WTC11 (cell line): ENCODE results near the gene RFESD. TPM values are rescaled to one million over a fixed set of nuclear protein-coding genes. Genes with fewer than 3 reads are reported as not detected.

Source experiments
- ATAC-seq: fragments of 200-7000 bp; cut with Tn5 transposase; 2 replicates; pipeline ENCODE4 v1.10.0; 2021; ENCODE audit warnings: mild to moderate bottlenecking, moderate library complexity
- CTCF ChIA-PET: fragments of 300-600 bp; sonication (Branson Sonifier 250); formaldehyde crosslinking; loops from one replicate; lab custom pipeline; 2021; ENCODE audit warnings: antibody characterized with exemption; lab: Charles Lee
- POLR2A ChIA-PET: fragments of 350-600 bp; sonication (Branson Sonifier 250); formaldehyde crosslinking; loops from one replicate; lab custom pipeline; 2021; ENCODE audit warnings: antibody characterized with exemption; lab: Charles Lee
- DNase-seq: peaks from one replicate; pipeline ENCODE4 v3.0.0; 2021; ENCODE audit warnings: low spot score
- H3K27ac Mint-ChIP-seq: 2 replicates; pipeline ENCODE4 v1.8.0; 2021; ENCODE audit warnings: mixed read lengths
- H3K27me3 Mint-ChIP-seq: 2 replicates; pipeline ENCODE4 v1.8.0; 2021; ENCODE audit warnings: low read depth, mild to moderate bottlenecking, moderate library complexity, mixed read lengths
- H3K36me3 Mint-ChIP-seq: 2 replicates; pipeline ENCODE4 v1.8.0; 2021; ENCODE audit warnings: mixed read lengths
- H3K4me1 Mint-ChIP-seq: 2 replicates; pipeline ENCODE4 v1.8.0; 2022; ENCODE audit warnings: mixed read lengths
- H3K4me3 Mint-ChIP-seq: 2 replicates; pipeline ENCODE4 v1.8.0; 2021; ENCODE audit warnings: mild to moderate bottlenecking, moderate library complexity, mixed read lengths
- H3K9me3 Mint-ChIP-seq: 2 replicates; pipeline ENCODE4 v1.8.0; 2021; ENCODE audit warnings: mixed read lengths
- CREB1 ChIP-seq: sonication (generic); formaldehyde crosslinking; IDR thresholded peaks from 2 replicates; pipeline ENCODE4 v1.8.0; 2023; ENCODE audit warnings: mild to moderate bottlenecking, missing genetic modification reagents
- E2F4 ChIP-seq: sonication (generic); formaldehyde crosslinking; IDR thresholded peaks from 2 replicates; pipeline ENCODE4 v1.8.1; 2022; ENCODE audit warnings: low read depth, mild to moderate bottlenecking, moderate library complexity, missing genetic modification reagents, borderline replicate concordance
- E2F5 ChIP-seq: sonication (generic); formaldehyde crosslinking; IDR thresholded peaks from 2 replicates; pipeline ENCODE4 v1.8.1; 2022; ENCODE audit warnings: mild to moderate bottlenecking, moderate library complexity, missing genetic modification reagents
- ETV6 ChIP-seq: sonication (generic); formaldehyde crosslinking; IDR thresholded peaks from 2 replicates; pipeline ENCODE4 v1.8.1; 2022; ENCODE audit warnings: mild to moderate bottlenecking, missing genetic modification reagents
- MAX ChIP-seq: sonication (generic); formaldehyde crosslinking; IDR thresholded peaks from 2 replicates; pipeline ENCODE4 v1.8.0; 2022; ENCODE audit warnings: mild to moderate bottlenecking, missing genetic modification reagents
- NR2C2 ChIP-seq: sonication (generic); formaldehyde crosslinking; IDR thresholded peaks from 2 replicates; pipeline ENCODE4 v1.8.0; 2022; ENCODE audit warnings: mild to moderate bottlenecking, missing genetic modification reagents
- SMAD3 ChIP-seq: sonication (generic); formaldehyde crosslinking; IDR thresholded peaks from 2 replicates; pipeline ENCODE4 v1.8.0; 2022; ENCODE audit warnings: missing genetic modification reagents, mild to moderate bottlenecking, borderline replicate concordance
- ZBTB21 ChIP-seq: sonication (generic); formaldehyde crosslinking; IDR thresholded peaks from 2 replicates; pipeline ENCODE4 v1.8.1; 2023; ENCODE audit warnings: mild to moderate bottlenecking, missing genetic modification reagents, borderline replicate concordance
- ZBTB43 ChIP-seq: sonication (generic); formaldehyde crosslinking; IDR thresholded peaks from 2 replicates; pipeline ENCODE4 v1.8.1; 2023; ENCODE audit warnings: mild to moderate bottlenecking, missing genetic modification reagents
- ZNF219 ChIP-seq: sonication (generic); formaldehyde crosslinking; IDR thresholded peaks from 2 replicates; pipeline ENCODE4 v1.8.0; 2023; ENCODE audit warnings: missing genetic modification reagents, mild to moderate bottlenecking, borderline replicate concordance
- ZNF317 ChIP-seq: sonication (generic); formaldehyde crosslinking; IDR thresholded peaks from 2 replicates; pipeline ENCODE4 v1.8.1; 2023; ENCODE audit warnings: low read depth, mild to moderate bottlenecking, moderate library complexity, missing genetic modification reagents, borderline replicate concordance
- ZNF396 ChIP-seq: fragments of 250-450 bp; sonication (Bioruptor Pico); IDR thresholded peaks from 2 replicates; pipeline ENCODE4 v1.8.0; 2021; ENCODE audit warnings: mild to moderate bottlenecking, moderate library complexity, borderline replicate concordance
- ZNF416 ChIP-seq: fragments of 250-450 bp; sonication (Bioruptor Pico); IDR thresholded peaks from 2 replicates; pipeline ENCODE4 v1.9.0; 2021; ENCODE audit warnings: mild to moderate bottlenecking, inconsistent platforms
- ZNF423 ChIP-seq: fragments of 250-450 bp; sonication (Bioruptor Pico); IDR thresholded peaks from 2 replicates; pipeline ENCODE4 v2.1.2; 2022; ENCODE audit warnings: mild to moderate bottlenecking, moderate library complexity
- ZNF532 ChIP-seq: fragments of 250-450 bp; sonication (Bioruptor Pico); IDR thresholded peaks from 2 replicates; pipeline ENCODE4 v1.9.0; 2021; ENCODE audit warnings: mild to moderate bottlenecking, borderline replicate concordance
- total RNA-seq: library from RNA; stranded (reverse); gene quantifications from 3 replicates; pipeline ENCODE4 v1.2.3, GENCODE V29; 2021
- TF ChIP-seq, protein P1 (sequence below): sonication (generic); formaldehyde crosslinking; IDR thresholded peaks from 2 replicates; pipeline ENCODE4 v1.8.1; 2022; ENCODE audit warnings: mild to moderate bottlenecking, missing genetic modification reagents, moderate library complexity, borderline replicate concordance
- TF ChIP-seq, protein P2 (sequence below): sonication (generic); formaldehyde crosslinking; conservative IDR thresholded peaks from 2 replicates; pipeline ENCODE4 v1.8.1; 2023; ENCODE audit warnings: mild to moderate bottlenecking, low read depth, missing genetic modification reagents, moderate library complexity
- TF ChIP-seq, protein P3 (sequence below): sonication (generic); formaldehyde crosslinking; IDR thresholded peaks from 2 replicates; pipeline ENCODE4 v1.8.0; 2022; ENCODE audit warnings: mild to moderate bottlenecking, missing genetic modification reagents

The RFESD gene
- total RNA-seq, 1 experiment from 2014 or later: 5.7 TPM

DNA sequence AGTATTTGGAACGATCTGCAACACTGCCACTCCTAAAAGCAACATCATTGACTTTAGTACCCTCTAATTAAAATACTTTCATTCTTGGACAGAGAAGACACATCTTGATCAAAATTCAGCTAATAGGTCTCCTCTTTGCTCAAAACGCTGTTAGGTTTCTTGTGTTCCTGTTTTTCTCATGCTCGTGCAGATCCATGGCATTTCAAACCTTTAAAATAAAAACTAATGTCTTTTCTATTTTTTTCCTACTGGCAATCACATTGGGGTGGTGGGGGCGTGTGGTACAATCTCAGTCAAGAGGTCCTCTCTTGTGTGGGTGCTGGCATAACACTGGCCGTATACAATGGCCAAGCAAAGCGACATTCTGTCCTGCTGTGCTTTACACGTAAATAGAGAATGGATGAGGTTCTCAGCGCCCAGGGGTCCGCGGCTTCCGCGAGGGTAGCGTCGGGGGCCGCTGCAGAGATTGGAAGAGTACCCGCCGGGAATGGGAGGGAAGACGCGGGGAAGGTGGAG lies 27.0 kb upstream of the RFESD start:
- Mint-ChIP-seq H3K27ac (no peak overlapping the region), H3K4me3 (peak overlapping the region; percentile 80), H3K4me1 (peaks cover 18% of the 10 kb centered on the region), H3K27me3 (peaks cover 64% of the 10 kb centered on the region), H3K36me3 (peaks cover 3% of the 10 kb centered on the region; the same call in 1 of the 2 replicates), H3K9me3 (peaks cover 8% of the 10 kb centered on the region)
- TF ChIP-seq, protein P1, sequence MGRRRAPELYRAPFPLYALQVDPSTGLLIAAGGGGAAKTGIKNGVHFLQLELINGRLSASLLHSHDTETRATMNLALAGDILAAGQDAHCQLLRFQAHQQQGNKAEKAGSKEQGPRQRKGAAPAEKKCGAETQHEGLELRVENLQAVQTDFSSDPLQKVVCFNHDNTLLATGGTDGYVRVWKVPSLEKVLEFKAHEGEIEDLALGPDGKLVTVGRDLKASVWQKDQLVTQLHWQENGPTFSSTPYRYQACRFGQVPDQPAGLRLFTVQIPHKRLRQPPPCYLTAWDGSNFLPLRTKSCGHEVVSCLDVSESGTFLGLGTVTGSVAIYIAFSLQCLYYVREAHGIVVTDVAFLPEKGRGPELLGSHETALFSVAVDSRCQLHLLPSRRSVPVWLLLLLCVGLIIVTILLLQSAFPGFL: no peak
- no peak for TF ChIP-seq E2F4 (CRISPR knock-in tag)
- TF ChIP-seq ZNF423 (CRISPR knock-in tag): peak; percentile 54
- 0 out of 2 replicates have a peak, but pooled peaks have one; percentile 12 for TF ChIP-seq ZBTB43 (CRISPR knock-in tag)
- TF ChIP-seq CREB1 (CRISPR knock-in tag): no peak
- no peak for TF ChIP-seq ZNF532 (CRISPR knock-in tag)
- CTCF ChIA-PET: no interaction called here
- DNase-seq (no peak), ATAC-seq (peak; percentile 6)
- POLR2A ChIA-PET: no interaction called here

DNA sequence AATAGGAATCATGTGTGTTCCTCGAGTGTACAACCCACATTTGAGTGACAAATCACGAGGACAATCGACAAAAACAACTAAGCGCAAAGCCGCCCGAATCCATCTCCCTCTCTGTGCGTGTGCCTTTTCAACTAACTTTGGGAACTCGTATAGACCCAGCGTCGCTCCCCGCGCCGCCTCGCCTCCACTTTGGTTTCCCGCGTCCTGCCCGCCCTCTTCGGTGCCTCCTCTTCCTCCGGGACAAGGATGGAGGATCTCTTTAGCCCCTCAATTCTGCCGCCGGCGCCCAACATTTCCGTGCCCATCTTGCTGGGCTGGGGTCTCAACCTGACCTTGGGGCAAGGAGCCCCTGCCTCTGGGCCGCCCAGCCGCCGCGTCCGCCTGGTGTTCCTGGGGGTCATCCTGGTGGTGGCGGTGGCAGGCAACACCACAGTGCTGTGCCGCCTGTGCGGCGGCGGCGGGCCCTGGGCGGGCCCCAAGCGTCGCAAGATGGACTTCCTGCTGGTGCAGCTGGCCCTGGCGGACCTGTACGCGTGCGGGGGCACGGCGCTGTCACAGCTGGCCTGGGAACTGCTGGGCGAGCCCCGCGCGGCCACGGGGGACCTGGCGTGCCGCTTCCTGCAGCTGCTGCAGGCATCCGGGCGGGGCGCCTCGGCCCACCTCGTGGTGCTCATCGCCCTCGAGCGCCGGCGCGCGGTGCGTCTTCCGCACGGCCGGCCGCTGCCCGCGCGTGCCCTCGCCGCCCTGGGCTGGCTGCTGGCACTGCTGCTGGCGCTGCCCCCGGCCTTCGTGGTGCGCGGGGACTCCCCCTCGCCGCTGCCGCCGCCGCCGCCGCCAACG lies 26.3 kb upstream of the RFESD start, which contains the start of gene GPR150:
TSS of gene GPR150 (plus strand) at position 58 of the 840 bp plus-strand sequence. CDS start at position 247, 189 bp downstream.
- no peaks in the 10 kb centered on the region; the same call in 1 of the 2 replicates for H3K36me3 Mint-ChIP-seq
- ATAC-seq (peak; percentile 67), DNase-seq (peak; percentile 59)
- peaks cover 5% of the 10 kb centered on the region for H3K9me3 Mint-ChIP-seq
- CTCF ChIA-PET: no interaction called here
- peaks cover 64% of the 10 kb centered on the region for H3K27me3 Mint-ChIP-seq
- POLR2A ChIA-PET: interaction anchor here (0.6 kb wide), 1 partner anchor 725 kb away, joined by 5 read pairs; no protein-coding TSS in a partner anchor
- H3K4me3 Mint-ChIP-seq: peak within 1 kb of the TSS; percentile 80
- no peak within 1 kb of the TSS for H3K27ac Mint-ChIP-seq
- peaks cover 23% of the 10 kb centered on the region for H3K4me1 Mint-ChIP-seq
- TF ChIP-seq NR2C2 (CRISPR knock-in tag) (0 out of 2 replicates have a peak, but pooled peaks have one; percentile 15), ZNF219 (CRISPR knock-in tag) (no peak), ETV6 (peak; percentile 39; the same call in 1 of the 2 replicates), ZNF396 (CRISPR knock-in tag) (no peak), ZNF416 (CRISPR knock-in tag) (no peak), ZBTB21 (no peak), E2F5 (CRISPR knock-in tag) (peak; percentile 69; the same call in 1 of the 2 replicates), MAX (CRISPR knock-in tag) (peak; percentile 70), SMAD3 (no peak), ZNF317 (CRISPR knock-in tag) (no peak)
- TF ChIP-seq, protein P2, sequence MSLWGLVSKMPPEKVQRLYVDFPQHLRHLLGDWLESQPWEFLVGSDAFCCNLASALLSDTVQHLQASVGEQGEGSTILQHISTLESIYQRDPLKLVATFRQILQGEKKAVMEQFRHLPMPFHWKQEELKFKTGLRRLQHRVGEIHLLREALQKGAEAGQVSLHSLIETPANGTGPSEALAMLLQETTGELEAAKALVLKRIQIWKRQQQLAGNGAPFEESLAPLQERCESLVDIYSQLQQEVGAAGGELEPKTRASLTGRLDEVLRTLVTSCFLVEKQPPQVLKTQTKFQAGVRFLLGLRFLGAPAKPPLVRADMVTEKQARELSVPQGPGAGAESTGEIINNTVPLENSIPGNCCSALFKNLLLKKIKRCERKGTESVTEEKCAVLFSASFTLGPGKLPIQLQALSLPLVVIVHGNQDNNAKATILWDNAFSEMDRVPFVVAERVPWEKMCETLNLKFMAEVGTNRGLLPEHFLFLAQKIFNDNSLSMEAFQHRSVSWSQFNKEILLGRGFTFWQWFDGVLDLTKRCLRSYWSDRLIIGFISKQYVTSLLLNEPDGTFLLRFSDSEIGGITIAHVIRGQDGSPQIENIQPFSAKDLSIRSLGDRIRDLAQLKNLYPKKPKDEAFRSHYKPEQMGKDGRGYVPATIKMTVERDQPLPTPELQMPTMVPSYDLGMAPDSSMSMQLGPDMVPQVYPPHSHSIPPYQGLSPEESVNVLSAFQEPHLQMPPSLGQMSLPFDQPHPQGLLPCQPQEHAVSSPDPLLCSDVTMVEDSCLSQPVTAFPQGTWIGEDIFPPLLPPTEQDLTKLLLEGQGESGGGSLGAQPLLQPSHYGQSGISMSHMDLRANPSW (CRISPR knock-in tag): 0 out of 2 replicates have a peak, but pooled peaks have one; percentile 22
- TF ChIP-seq, protein P3, sequence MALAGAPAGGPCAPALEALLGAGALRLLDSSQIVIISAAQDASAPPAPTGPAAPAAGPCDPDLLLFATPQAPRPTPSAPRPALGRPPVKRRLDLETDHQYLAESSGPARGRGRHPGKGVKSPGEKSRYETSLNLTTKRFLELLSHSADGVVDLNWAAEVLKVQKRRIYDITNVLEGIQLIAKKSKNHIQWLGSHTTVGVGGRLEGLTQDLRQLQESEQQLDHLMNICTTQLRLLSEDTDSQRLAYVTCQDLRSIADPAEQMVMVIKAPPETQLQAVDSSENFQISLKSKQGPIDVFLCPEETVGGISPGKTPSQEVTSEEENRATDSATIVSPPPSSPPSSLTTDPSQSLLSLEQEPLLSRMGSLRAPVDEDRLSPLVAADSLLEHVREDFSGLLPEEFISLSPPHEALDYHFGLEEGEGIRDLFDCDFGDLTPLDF (CRISPR knock-in tag): no peak
